ENCODE results near the gene ACOXL. TPM values are rescaled to one million over a fixed set of nuclear protein-coding genes. Genes with fewer than 3 reads are reported as not detected.

Gene ACOXL
- total RNA-seq, 4 donors from 2014 or later, result 1.2 to 10.6 (median 2.1) TPM

DNA sequence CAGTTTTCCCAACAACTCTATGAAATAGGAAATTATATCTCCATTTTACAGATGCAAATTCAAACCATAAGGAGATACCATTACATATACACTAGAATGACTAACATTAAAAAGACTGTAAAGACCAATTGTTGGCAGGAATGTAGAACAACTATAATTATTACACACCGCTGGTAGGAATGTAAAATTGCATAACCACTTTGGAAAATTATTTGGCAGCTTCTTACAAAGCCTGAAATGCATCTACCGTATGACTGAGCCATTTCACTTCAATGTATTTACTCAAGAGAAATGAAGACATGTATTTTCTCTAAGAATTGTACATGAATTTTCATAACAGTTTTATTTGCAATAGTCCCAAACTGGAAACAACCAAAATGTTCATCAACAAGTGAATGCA lies 199.3 kb downstream of the ACOXL start:
- intact Hi-C loops (cut with DNase I), result loop anchor here (10.0 kb wide), 1 partner anchor 103 kb away; no protein-coding TSS in a partner anchor
- TF ChIP-seq POLR2A (IDR thresholded peaks at IDR 0.05), result no peak
- TF ChIP-seq, protein P1, sequence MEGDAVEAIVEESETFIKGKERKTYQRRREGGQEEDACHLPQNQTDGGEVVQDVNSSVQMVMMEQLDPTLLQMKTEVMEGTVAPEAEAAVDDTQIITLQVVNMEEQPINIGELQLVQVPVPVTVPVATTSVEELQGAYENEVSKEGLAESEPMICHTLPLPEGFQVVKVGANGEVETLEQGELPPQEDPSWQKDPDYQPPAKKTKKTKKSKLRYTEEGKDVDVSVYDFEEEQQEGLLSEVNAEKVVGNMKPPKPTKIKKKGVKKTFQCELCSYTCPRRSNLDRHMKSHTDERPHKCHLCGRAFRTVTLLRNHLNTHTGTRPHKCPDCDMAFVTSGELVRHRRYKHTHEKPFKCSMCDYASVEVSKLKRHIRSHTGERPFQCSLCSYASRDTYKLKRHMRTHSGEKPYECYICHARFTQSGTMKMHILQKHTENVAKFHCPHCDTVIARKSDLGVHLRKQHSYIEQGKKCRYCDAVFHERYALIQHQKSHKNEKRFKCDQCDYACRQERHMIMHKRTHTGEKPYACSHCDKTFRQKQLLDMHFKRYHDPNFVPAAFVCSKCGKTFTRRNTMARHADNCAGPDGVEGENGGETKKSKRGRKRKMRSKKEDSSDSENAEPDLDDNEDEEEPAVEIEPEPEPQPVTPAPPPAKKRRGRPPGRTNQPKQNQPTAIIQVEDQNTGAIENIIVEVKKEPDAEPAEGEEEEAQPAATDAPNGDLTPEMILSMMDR (IDR thresholded peaks at IDR 0.05), result no peak
- WGBS, 2 donors, result 74 to 75% methylated on average over 2 of the region's 2 CpGs

DNA sequence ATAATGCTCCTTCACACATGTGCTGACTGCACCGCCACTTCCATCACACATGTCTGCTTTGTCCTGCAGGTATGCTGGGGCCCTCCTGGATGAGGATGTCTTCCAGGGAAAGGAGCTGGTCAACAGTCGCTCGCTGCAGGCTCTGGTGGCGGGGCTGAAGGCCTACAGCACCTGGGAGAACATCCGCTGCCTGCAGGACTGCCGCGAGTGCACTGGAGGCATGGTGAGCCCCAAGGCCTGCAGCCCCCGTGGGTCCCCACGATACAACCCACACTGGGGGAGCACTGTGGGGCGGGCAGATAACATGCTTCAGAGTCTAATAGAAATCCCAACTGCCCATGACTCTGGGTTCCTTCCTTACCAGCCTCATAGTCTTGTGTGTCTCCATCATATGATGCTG lies 201.0 kb downstream of the ACOXL start:
- DNase-seq, result no peak
- Histone ChIP-seq H3K36me3 (no peaks in the 10 kb centered on the region), H3K4me1 (no peaks in the 10 kb centered on the region), H3K27me3 (no peaks in the 10 kb centered on the region), H3K4me3 (replicated peaks in 1 of 3) (no peak overlapping the region), H3K9me3 (no peaks in the 10 kb centered on the region), H3K27ac (no peak overlapping the region)
- TF ChIP-seq, protein P1 (IDR thresholded peaks at IDR 0.05), result no peak
- no peak for TF ChIP-seq POLR2A (IDR thresholded peaks at IDR 0.05)
- 91 to 100% methylated on average over 7 to 9 of the region's 10 CpGs for WGBS, 2 donors
- intact Hi-C loops (cut with DNase I), result loop anchor here (10.0 kb wide), 1 partner anchor 101 kb away; no protein-coding TSS in a partner anchor

More for the DNA sequence above, 199.3 kb downstream of the ACOXL start:
- Histone ChIP-seq H3K4me1 (no peaks in the 10 kb centered on the region), H3K4me3 (replicated peaks in 1 of 3) (no peak overlapping the region), H3K36me3 (no peaks in the 10 kb centered on the region), H3K27me3 (no peaks in the 10 kb centered on the region), H3K27ac (no peak overlapping the region), H3K9me3 (no peaks in the 10 kb centered on the region)
- DNase-seq, result no peak

DNA sequence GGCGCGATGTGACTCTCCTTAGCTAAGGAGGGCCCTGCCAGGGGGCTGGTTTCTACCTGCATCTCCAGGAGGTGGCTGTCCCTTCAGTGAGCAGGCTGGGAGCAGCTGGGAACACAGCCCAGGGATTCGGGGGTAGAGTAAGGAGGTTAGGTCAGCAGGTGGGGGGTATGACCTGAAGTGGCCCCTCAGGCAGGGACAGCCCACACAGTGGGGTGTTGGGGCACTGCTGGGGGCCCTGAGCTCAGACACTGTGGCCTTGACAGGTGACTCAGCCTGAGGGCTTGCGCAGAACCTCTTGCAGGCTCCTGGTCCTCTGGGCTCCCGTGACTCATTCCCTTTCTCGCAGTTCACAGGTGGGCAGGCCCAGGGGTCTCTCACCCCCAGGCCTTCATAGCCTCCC lies 202.6 kb downstream of the ACOXL start:
- Histone ChIP-seq H3K4me3 (replicated peaks in 1 of 3) (no peak overlapping the region), H3K4me1 (peaks cover under 1 to 2% of the 10 kb centered on the region in 2 donors), H3K9me3 (no peaks in the 10 kb centered on the region), H3K27ac (no peak overlapping the region), H3K27me3 (no peaks in the 10 kb centered on the region), H3K36me3 (no peaks in the 10 kb centered on the region)
- WGBS, 2 donors, result 90 to 93% methylated on average over 6 of the region's 6 CpGs
- no peak for DNase-seq
- intact Hi-C loops (cut with DNase I), result loop anchor here (10.0 kb wide), 1 partner anchor 100 kb away; no protein-coding TSS in a partner anchor
- TF ChIP-seq POLR2A (IDR thresholded peaks at IDR 0.05), result no peak
- TF ChIP-seq, protein P1 (IDR thresholded peaks at IDR 0.05), result no peak

DNA sequence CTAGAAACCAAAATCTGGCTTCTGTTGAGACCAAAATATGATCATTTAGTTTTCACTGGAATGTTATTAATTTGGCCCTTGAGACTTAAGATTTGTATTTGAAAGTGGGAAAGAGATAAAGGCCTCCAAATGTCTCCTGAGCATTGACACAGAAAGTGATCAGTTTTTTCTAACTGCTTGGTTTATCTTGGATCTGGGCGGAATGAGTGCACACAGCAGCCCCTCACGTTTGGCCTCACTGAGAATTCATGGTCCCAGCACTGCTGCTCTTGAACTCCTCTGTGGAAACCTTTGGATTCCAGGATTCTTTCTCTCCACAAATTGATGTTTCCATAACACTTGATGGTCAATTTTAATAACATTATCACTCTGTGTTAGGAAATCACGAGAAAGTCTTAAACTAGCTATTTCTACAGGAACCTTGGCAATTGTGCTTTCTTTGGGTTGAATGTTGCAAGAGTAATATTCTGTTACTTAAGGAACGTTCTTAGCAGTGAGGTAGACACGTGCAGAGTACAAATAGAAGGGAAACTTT lies 208.1 kb downstream of the ACOXL start:
- no peak for DNase-seq
- no peaks in the 10 kb centered on the region for H3K36me3 ChIP-seq
- H3K9me3 ChIP-seq, result no peaks in the 10 kb centered on the region
- no peak for TF ChIP-seq POLR2A (IDR thresholded peaks at IDR 0.05)
- TF ChIP-seq, protein P1 (IDR thresholded peaks at IDR 0.05), result no peak
- no peak overlapping the region for H3K4me3 ChIP-seq (replicated peaks in 1 of 3)
- 58 to 63% methylated on average over 5 of the region's 5 CpGs for WGBS, 2 donors
- peak overlapping the region; percentile 11 to 47 (median 36) for H3K27ac ChIP-seq
- intact Hi-C loops (cut with DNase I), result no loop called here
- peaks cover 7 to 11% of the 10 kb centered on the region in 2 donors for H3K4me1 ChIP-seq
- no peaks in the 10 kb centered on the region for H3K27me3 ChIP-seq

DNA sequence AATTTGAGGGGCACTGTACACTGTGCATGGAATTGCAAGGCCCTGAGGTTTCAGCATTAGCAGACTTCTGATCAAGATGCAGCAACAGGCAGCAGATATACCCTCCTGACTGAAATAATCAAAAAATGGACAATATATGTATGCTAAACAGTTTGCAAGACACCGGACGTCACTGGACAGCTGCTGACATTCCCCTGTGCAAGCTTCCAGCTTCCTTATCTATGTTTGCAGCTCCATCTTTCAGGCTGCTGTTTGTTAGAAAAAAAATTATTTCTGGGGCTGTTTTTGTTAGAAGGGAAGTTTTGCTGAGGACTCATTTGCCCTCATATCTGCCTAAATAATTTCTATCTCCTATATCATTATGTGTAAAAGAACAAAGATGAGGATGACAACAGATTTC lies 208.9 kb downstream of the ACOXL start:
- WGBS, 2 donors, result 85 to 87% methylated on average over 2 of the region's 2 CpGs
- Histone ChIP-seq H3K27ac (no peak overlapping the region), H3K4me3 (replicated peaks in 1 of 3) (no peak overlapping the region), H3K9me3 (no peaks in the 10 kb centered on the region), H3K36me3 (no peaks in the 10 kb centered on the region), H3K4me1 (peaks cover 7 to 11% of the 10 kb centered on the region in 2 donors), H3K27me3 (no peaks in the 10 kb centered on the region)
- DNase-seq, result no peak
- intact Hi-C loops (cut with DNase I), result no loop called here
- TF ChIP-seq, protein P1 (IDR thresholded peaks at IDR 0.05), result no peak
- no peak for TF ChIP-seq POLR2A (IDR thresholded peaks at IDR 0.05)
